ENCODE data around the gene KLK2. TPM values are rescaled to one million over a fixed set of nuclear protein-coding genes. Genes with fewer than 3 reads are reported as not detected.

Gene KLK2
- total and polyA plus RNA-seq, 2 of the 13 experiments (the other 11 are each of a cell fraction or from before 2014, with no cell fraction given): 0.11 TPM; not detected in 1

DNA sequence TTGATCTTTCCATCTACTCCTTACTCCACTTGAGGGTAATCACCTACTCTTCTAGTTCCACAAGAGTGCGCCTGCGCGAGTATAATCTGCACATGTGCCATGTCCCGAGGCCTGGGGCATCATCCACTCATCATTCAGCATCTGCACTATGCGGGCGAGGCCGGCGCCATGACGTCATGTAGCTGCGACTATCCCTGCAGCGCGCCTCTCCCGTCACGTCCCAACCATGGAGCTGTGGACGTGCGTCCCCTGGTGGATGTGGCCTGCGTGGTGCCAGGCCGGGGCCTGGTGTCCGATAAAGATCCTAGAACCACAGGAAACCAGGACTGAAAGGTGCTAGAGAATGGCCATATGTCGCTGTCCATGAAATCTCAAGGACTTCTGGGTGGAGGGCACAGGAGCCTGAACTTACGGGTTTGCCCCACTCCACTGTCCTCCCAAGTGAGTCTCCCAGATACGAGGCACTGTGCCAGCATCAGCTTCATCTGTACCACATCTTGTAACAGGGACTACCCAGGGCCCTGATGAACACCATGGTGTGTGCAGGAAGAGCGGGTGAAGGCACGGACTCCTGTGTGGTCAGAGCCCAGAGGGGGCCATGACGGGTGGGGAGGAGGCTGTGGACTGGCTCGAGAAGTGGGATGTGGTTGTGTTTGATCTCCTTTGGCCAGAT, 2.7 kb upstream of the KLK2 start (continued):
- TF ChIP-seq, protein P1, sequence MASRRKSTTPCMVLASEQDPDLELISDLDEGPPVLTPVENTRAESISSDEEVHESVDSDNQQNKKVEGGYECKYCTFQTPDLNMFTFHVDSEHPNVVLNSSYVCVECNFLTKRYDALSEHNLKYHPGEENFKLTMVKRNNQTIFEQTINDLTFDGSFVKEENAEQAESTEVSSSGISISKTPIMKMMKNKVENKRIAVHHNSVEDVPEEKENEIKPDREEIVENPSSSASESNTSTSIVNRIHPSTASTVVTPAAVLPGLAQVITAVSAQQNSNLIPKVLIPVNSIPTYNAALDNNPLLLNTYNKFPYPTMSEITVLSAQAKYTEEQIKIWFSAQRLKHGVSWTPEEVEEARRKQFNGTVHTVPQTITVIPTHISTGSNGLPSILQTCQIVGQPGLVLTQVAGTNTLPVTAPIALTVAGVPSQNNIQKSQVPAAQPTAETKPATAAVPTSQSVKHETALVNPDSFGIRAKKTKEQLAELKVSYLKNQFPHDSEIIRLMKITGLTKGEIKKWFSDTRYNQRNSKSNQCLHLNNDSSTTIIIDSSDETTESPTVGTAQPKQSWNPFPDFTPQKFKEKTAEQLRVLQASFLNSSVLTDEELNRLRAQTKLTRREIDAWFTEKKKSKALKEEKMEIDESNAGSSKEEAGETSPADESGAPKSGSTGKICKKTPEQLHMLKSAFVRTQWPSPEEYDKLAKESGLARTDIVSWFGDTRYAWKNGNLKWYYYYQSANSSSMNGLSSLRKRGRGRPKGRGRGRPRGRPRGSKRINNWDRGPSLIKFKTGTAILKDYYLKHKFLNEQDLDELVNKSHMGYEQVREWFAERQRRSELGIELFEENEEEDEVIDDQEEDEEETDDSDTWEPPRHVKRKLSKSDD (CRISPR knock-in tag; IDR thresholded peaks at IDR 0.05; ENCODE audit: low read depth): 0 out of 2 replicates have a peak, but pooled peaks have one; percentile 46

DNA sequence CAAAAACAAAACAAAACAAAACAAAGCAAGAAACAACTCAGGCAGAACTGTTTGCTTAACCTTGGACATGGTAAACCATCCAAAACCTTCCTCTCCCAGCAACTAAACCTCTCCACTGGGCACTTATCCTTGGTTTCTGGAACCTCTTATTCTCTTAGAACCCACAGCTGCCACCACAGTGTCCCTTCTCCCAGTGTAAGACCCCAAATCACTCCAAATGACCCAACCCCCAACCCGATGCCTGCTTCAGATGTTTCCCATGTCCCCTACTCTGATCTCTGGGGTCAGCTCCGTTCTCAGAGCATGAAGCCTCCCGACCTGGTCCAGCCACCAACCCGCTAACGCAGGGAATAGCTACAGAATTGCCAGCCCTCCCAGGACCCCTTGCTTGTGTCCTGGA, 972 bp downstream of the KLK2 start:
- DNase-seq (ENCODE audit: low spot score) (no peak), ATAC-seq (no peak), FAIRE-seq (no peak)
- Histone ChIP-seq H3K4me2 (ENCODE audit: low read depth, low read length) (no peak overlapping the region), H3K27ac (ENCODE audit: extremely low read length, insufficient read depth, low read length) (no peak overlapping the region), H4K20me1 (ENCODE audit: insufficient read depth, low read length) (no peaks in the 10 kb centered on the region), H3K4me1 (ENCODE audit: insufficient read depth, low read length) (no peaks in the 10 kb centered on the region), H3K4me3 (replicated peaks in 1 of 3; ENCODE audit: insufficient read depth in 1 of 3, low read depth in 2 of 3, low read length in 3 of 3) (no peak overlapping the region), H3K36me3 (replicated peaks in 1 of 2; ENCODE audit: control insufficient read depth in 1 of 2, insufficient read depth in 2 of 2, low read length in 2 of 2) (no peaks in the 10 kb centered on the region), H2AFZ (ENCODE audit: low read length) (no peak overlapping the region), H3K27me3 (ENCODE audit: control insufficient read depth in 1 of 2, insufficient read depth in 2 of 2, low read length in 2 of 2) (peaks cover 7 to 35% of the 10 kb centered on the region in 2 experiments; a peak in 4 of 5 replicates), H3K9ac (ENCODE audit: insufficient read depth, low read depth, low read length) (no peak overlapping the region), H3K9me3 (ENCODE audit: low read length) (no peaks in the 10 kb centered on the region), H3K79me2 (ENCODE audit: insufficient read depth, low read length) (no peaks in the 10 kb centered on the region)
- intact Hi-C loops (cut with micrococcal nuclease; ENCODE audit: unreplicated experiment): no loop called here
- 24% methylated on average over 5 of the region's 5 CpGs for WGBS (ENCODE audit: low lambda C conversion rate)
- TF ChIP-seq ETV5 (CRISPR knock-in tag; IDR thresholded peaks at IDR 0.05; ENCODE audit: borderline replicate concordance) (no peak), NR1H2 (CRISPR knock-in tag; IDR thresholded peaks at IDR 0.05; ENCODE audit: borderline replicate concordance, low read depth) (no peak), ERF (CRISPR knock-in tag; IDR thresholded peaks at IDR 0.05) (no peak), SNRNP70 (IDR thresholded peaks at IDR 0.05; ENCODE audit: low read depth, low read length) (no peak), ZNF337 (CRISPR knock-in tag; IDR thresholded peaks at IDR 0.05; ENCODE audit: borderline replicate concordance, low read depth) (no peak), ZNF720 (CRISPR knock-in tag; IDR thresholded peaks at IDR 0.05) (no peak), ZBTB42 (CRISPR knock-in tag; IDR thresholded peaks at IDR 0.05) (no peak), EED (CRISPR knock-in tag; IDR thresholded peaks at IDR 0.05) (no peak), SIX1 (CRISPR knock-in tag; IDR thresholded peaks at IDR 0.05; ENCODE audit: borderline replicate concordance) (no peak), GATA4 (IDR thresholded peaks at IDR 0.05; ENCODE audit: borderline replicate concordance, low read depth) (no peak)
- TF ChIP-seq, protein P2, sequence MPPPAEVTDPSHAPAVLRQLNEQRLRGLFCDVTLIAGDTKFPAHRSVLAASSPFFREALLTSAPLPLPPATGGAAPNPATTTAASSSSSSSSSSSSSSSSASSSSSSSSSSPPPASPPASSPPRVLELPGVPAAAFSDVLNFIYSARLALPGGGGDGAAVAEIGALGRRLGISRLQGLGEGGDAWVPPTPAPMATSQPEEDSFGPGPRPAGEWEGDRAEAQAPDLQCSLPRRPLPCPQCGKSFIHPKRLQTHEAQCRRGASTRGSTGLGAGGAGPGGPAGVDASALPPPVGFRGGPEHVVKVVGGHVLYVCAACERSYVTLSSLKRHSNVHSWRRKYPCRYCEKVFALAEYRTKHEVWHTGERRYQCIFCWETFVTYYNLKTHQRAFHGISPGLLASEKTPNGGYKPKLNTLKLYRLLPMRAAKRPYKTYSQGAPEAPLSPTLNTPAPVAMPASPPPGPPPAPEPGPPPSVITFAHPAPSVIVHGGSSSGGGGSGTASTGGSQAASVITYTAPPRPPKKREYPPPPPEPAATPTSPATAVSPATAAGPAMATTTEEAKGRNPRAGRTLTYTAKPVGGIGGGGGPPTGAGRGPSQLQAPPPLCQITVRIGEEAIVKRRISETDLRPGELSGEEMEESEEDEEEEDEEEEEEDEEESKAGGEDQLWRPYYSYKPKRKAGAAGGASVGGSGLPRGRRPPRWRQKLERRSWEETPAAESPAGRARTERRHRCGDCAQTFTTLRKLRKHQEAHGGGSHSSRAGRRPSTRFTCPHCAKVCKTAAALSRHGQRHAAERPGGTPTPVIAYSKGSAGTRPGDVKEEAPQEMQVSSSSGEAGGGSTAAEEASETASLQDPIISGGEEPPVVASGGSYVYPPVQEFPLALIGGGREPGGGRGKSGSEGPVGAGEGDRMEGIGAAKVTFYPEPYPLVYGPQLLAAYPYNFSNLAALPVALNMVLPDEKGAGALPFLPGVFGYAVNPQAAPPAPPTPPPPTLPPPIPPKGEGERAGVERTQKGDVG (CRISPR knock-in tag; IDR thresholded peaks at IDR 0.05; ENCODE audit: borderline replicate concordance): no peak
- TF ChIP-seq, protein P3, sequence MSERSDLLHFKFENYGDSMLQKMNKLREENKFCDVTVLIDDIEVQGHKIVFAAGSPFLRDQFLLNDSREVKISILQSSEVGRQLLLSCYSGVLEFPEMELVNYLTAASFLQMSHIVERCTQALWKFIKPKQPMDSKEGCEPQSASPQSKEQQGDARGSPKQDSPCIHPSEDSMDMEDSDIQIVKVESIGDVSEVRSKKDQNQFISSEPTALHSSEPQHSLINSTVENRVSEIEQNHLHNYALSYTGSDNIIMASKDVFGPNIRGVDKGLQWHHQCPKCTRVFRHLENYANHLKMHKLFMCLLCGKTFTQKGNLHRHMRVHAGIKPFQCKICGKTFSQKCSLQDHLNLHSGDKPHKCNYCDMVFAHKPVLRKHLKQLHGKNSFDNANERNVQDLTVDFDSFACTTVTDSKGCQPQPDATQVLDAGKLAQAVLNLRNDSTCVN (CRISPR knock-in tag; IDR thresholded peaks at IDR 0.05; ENCODE audit: borderline replicate concordance): no peak
- CTCF ChIA-PET (ENCODE audit: low intra/inter-chr PET ratio, low total read pairs): no interaction called here
- POLR2A ChIA-PET: no interaction called here
- BruUV-seq (replicated peaks): no TSS peak
- in situ Hi-C loops (cut with HindIII; ENCODE audit: extremely low pct_ligation_motif_present, low pct_unique_long_range_greater_than_20kb): no loop called here

Measured in HepG2 (cell line).